RWPE1 (cell line): ENCODE data around the gene AATK.

Experiments
- CTCF ChIA-PET: fragments of 350-600 bp; sonication (Branson Sonifier 250); formaldehyde crosslinking; extraction: SDS; loops from one replicate; lab custom pipeline; 2021; lab: Yijun Ruan, JAX
- POLR2A ChIA-PET: fragments of 400-600 bp; formaldehyde crosslinking; extraction: SDS; loops from one replicate; lab custom pipeline; 2020; ENCODE audit warnings: antibody characterized with exemption; ENCODE audit not compliant: low non-redundant PET; lab: Yijun Ruan, JAX
- DNase-seq: peaks from one replicate; pipeline ENCODE4 v3.0.0; 2012; ENCODE audit warnings: low spot score
- H3K27ac ChIP-seq: fragments of 450-650 bp; 2 replicates; pipeline ENCODE4 v1.5.1; 2017
- TF ChIP-seq, protein P1 (sequence below): fragments of 450-650 bp; conservative IDR thresholded peaks from 2 replicates; pipeline ENCODE4 v1.5.1; 2017; ENCODE audit warnings: low read depth, mild to moderate bottlenecking

AATK gene

GRCh38 chr17:81134064-81134781 lies 31.8 kb downstream of the AATK start:
- H3K27ac ChIP-seq = no peak overlapping the region
- CTCF ChIA-PET = no interaction called here
- TF ChIP-seq, protein P1, sequence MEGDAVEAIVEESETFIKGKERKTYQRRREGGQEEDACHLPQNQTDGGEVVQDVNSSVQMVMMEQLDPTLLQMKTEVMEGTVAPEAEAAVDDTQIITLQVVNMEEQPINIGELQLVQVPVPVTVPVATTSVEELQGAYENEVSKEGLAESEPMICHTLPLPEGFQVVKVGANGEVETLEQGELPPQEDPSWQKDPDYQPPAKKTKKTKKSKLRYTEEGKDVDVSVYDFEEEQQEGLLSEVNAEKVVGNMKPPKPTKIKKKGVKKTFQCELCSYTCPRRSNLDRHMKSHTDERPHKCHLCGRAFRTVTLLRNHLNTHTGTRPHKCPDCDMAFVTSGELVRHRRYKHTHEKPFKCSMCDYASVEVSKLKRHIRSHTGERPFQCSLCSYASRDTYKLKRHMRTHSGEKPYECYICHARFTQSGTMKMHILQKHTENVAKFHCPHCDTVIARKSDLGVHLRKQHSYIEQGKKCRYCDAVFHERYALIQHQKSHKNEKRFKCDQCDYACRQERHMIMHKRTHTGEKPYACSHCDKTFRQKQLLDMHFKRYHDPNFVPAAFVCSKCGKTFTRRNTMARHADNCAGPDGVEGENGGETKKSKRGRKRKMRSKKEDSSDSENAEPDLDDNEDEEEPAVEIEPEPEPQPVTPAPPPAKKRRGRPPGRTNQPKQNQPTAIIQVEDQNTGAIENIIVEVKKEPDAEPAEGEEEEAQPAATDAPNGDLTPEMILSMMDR = no peak
- POLR2A ChIA-PET = no interaction called here
- no peak for DNase-seq

DNA sequence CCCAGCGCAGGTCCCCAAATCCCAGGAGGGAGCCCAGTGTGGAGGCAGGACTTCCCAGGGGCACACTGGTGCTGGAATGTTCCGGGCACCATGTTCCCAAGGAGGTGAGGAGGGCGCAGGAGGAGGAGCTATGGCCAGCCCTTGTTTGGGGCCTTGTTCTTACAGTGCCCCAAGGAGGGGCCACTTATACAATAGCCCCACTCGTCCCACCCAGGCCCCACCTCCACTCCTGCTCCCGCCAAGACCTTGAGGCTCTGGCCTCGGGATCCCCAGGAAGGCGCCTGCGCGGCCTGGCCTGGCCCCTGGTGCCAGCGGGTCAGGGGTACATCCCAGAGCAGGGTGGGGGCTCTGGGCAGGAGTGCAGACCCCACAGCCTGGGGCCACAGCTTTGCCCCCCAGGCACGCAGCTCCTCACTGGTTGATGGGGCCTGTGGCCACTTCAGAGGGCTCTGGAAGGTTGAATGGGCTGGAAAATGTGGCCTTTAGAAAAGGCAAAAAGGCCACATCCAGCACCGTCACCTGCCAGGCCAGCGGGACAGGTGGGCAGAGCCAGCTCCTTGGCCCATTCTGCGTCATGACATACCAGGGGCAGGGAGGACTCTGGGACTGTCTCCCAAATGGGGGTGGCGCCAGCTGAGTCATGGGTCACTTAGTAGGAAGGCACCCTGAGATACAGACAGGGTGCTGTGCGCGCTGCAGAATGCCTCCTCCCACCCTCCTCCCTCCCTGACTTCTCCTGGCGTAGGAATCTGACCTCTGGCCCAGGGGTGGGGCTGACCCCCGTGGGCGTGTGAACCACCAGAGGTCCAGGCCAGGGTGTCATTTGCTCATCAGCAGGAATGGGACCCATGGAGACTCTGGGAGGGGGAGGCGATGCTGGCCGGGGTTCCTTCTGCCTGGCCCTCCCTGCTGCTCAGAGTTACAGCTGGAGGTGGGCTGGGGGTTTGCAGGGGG lies 33.0 kb downstream of the AATK start:
- ChIA-PET POLR2A (interaction anchor here (0.7 kb wide), 1 partner anchor 90 kb away, joined by 3 read pairs; the partner anchor contains the start of gene CEP131), CTCF (interaction anchor here (1.2 kb wide), 1 partner anchor 10 kb away, joined by 4 read pairs; no protein-coding TSS in a partner anchor)
- TF ChIP-seq, protein P1 = no peak
- no peak for DNase-seq
- no peak overlapping the region for H3K27ac ChIP-seq

- ChIA-PET POLR2A (no interaction called here), CTCF (no interaction called here)
- TF ChIP-seq, protein P1 = no peak
- H3K27ac ChIP-seq = no peak overlapping the region
- no peak for DNase-seq
Measured at GRCh38 chr17:81132197-81132540, 33.9 kb downstream of the AATK start.

DNA sequence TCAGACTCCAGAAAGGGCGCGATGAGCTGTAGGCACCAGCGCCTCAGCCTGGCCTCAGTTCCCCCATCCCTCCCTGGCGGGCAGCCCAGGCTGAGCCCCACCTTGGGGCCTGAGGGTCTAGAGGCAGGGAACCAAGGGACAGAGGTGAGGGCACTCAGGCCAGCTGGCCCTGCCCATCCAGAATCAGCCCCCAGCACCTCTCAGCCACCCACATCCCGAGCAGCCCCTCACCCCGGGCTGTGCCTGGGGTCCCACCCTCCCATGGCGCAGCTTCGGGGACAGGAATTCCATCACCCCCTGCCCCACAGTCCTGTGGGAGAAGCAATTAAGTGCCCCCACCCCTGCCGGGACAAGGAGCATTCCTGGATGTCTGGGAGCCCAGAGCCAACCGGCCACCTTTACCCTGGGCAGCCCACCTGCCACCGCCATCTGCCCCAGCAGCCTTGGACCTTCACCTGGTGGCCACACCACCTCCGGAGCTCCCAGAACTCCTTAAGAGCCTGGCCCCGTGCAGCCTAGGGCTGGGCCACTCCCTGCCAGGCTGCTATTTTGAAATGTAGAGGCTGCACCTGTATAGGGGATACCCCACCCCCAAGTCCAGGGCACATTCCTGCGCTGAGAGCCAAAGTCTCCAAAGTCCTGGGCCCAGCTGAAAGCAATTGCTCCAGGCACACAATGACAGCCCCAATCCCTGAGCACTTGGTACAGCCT lies 34.4 kb downstream of the AATK start:
- TF ChIP-seq, protein P1 = no peak
- CTCF ChIA-PET = no interaction called here
- POLR2A ChIA-PET = no interaction called here
- DNase-seq = no peak
- no peak overlapping the region for H3K27ac ChIP-seq

GRCh38 chr17:81130385-81131361 lies 35.3 kb downstream of the AATK start:
- ChIA-PET CTCF (interaction anchor here (1.1 kb wide), 1 partner anchor 142 kb away, joined by 6 read pairs; no protein-coding TSS in a partner anchor), POLR2A (no interaction called here)
- TF ChIP-seq, protein P1 = no peak
- no peak overlapping the region for H3K27ac ChIP-seq
- DNase-seq = no peak
